T-helper 17 cell (primary cell): ENCODE data around the gene PPP1R12A. TPM values are rescaled to one million over a fixed set of nuclear protein-coding genes. Genes with fewer than 3 reads are reported as not detected.
"Not testable (repeated sequence)": the region's sequence is repeated elsewhere in the genome, so short reads cannot be mapped to it uniquely, and the experiment has no call there.

ENCODE experiments used
- ATAC-seq: fragments of 150-1000 bp; cut with Tn5 transposase; 2 replicates; pipeline ENCODE4 v1.10.0; 2021; ENCODE audit warnings: mild to moderate bottlenecking, moderate library complexity
- DNase-seq, 3 donors: peaks; one replicate each; pipeline versions ENCODE4 v3.0.0 to v3.0.0-alpha.2; 2020 to 2021
- H3K9me3 ChIP-seq: one replicate; pipeline ENCODE4 v1.7.0; 2013; ENCODE audit warnings: low read length, mild to moderate bottlenecking; ENCODE audit not compliant: control insufficient read depth, poor library complexity, severe bottlenecking
- H3K27ac Mint-ChIP-seq: one replicate; pipeline ENCODE4 v1.8.0; 2022; ENCODE audit warnings: mild to moderate bottlenecking, moderate library complexity, mixed read lengths
- H3K27me3 Mint-ChIP-seq: one replicate; pipeline ENCODE4 v1.8.0; 2022; ENCODE audit warnings: mixed read lengths
- H3K36me3 Mint-ChIP-seq: one replicate; pipeline ENCODE4 v1.8.0; 2022; ENCODE audit warnings: low read depth, mixed read lengths
- H3K4me1 Mint-ChIP-seq: one replicate; pipeline ENCODE4 v1.8.0; 2022; ENCODE audit warnings: mild to moderate bottlenecking, mixed read lengths
- H3K4me3 Mint-ChIP-seq: one replicate; pipeline ENCODE4 v1.8.0; 2022; ENCODE audit warnings: mild to moderate bottlenecking, moderate library complexity, mixed read lengths
- total RNA-seq, 4 donors: library from RNA in 2 of 4; stranded (reverse) in 2 of 4; gene quantifications; one replicate each; pipeline ENCODE4 v1.2.3 and lab custom pipeline; 2022 to 2026

PPP1R12A gene
- total RNA-seq, 2 donors from 2014 or later = 110 to 118 TPM

DNA sequence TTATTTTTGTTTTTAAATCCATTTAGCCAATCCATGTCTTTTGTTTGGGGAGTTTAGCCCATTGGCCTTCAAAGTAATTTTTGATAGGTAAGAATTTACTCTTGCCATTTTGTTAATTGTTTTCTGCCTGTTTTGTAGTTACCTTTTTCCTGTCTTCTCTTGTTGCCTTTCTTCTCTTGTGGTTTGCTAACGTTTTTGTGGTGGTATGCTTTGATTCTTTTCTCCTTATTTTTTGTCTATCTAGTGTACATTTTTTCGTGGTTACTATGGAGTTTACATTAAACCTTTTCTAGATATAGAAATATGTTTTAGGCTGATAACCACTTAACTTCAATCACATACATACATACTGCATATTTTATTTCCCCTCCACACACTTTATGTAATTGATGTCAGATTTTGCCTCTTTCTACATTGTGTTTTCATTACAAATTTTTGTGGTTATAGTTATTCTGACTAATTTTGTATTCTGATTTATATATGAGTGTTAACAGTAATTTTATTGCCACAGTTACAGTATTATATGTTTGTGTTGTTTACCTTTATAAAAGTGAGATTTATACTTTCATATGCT lies 19.2 kb upstream of the PPP1R12A start:
- Mint-ChIP-seq H3K27me3 (peaks cover 10% of the 10 kb centered on the region), H3K4me3 (no peak overlapping the region), H3K4me1 (no peaks in the 10 kb centered on the region), H3K27ac (no peak overlapping the region), H3K36me3 (no peaks in the 10 kb centered on the region)
- no peaks in the 10 kb centered on the region for H3K9me3 ChIP-seq
- ATAC-seq (no peak), DNase-seq (no peak)

GRCh38 chr12:79949098-79949497 lies 14.2 kb upstream of the PPP1R12A start:
- Mint-ChIP-seq H3K27ac (no peak overlapping the region), H3K4me1 (no peaks in the 10 kb centered on the region), H3K27me3 (peaks cover 10% of the 10 kb centered on the region), H3K4me3 (peak overlapping the region; percentile 37), H3K36me3 (no peaks in the 10 kb centered on the region)
- H3K9me3 ChIP-seq = no peaks in the 10 kb centered on the region
- DNase-seq (no peak), ATAC-seq (no peak)

GRCh38 chr12:79945433-79945832 lies 10.5 kb upstream of the PPP1R12A start:
- H3K9me3 ChIP-seq = no peaks in the 10 kb centered on the region
- Mint-ChIP-seq H3K36me3 (no peaks in the 10 kb centered on the region), H3K27ac (no peak overlapping the region), H3K27me3 (no peaks in the 10 kb centered on the region), H3K4me1 (no peaks in the 10 kb centered on the region), H3K4me3 (no peak overlapping the region)
- no peak for DNase-seq
- ATAC-seq = no peak

- ATAC-seq (no peak), DNase-seq (no peak)
- no peaks in the 10 kb centered on the region for H3K36me3 Mint-ChIP-seq
- H3K27me3 Mint-ChIP-seq = no peaks in the 10 kb centered on the region
- H3K4me1 Mint-ChIP-seq = no peaks in the 10 kb centered on the region
- no peak overlapping the region for H3K4me3 Mint-ChIP-seq
- H3K9me3 ChIP-seq = no peaks in the 10 kb centered on the region
- H3K27ac Mint-ChIP-seq = no peak overlapping the region
These were observed 9.7 kb upstream of the PPP1R12A start for GRCh38 chr12:79944565-79944964.

DNA sequence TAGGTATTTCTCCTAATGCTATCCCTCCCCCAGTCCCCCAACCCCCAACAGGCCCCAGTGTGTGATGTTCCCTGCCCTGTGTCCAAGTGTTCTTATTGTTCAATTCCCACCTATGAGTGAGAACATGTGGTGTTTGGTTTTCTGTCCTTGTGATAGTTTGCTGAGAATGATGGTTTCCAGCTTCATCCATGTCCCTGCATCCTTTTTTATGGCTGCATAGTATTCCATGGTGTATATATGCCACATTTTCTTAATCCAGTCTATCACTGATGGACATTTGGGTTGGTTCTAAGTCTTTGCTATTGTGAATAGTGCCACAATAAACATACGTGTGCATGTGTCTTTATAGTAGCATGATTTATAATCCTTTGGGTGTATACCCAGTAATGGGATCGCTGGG lies 7.9 kb upstream of the PPP1R12A start:
- H3K36me3 Mint-ChIP-seq, H3K9me3 ChIP-seq, H3K27me3 Mint-ChIP-seq, H3K4me3 Mint-ChIP-seq, DNase-seq, H3K27ac Mint-ChIP-seq, H3K4me1 Mint-ChIP-seq, ATAC-seq: not testable (repeated sequence)

DNA sequence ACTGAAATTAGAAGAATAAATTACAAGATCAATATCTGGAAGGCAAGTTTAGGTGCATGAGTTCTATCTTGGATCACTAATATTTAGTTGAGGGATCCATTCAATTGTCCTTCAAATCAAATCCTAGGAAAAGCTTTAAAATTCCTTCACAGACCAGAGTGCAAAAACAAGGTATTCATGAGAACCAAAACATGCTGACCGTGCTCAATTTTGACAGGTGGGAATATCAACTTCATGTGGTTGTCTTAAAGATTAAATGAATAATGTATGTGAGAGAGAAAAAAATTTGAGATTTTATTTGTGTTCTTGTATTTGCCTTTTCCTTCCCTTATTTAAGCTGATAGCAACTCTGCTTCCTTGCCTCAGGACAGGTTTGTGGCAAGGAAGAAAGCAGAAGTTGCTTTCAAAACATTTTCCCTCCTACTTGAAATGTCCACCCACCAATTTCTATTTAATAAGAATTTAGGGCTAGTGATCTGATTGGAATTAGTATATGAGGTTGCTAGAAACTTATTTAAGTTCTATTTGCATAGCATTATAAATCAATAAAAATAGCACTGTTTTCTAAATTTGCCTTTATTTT lies 4.9 kb upstream of the PPP1R12A start:
- DNase-seq (no peak), ATAC-seq (no peak)
- no peaks in the 10 kb centered on the region for H3K9me3 ChIP-seq
- Mint-ChIP-seq H3K27ac (no peak overlapping the region), H3K4me3 (no peak overlapping the region), H3K4me1 (peaks cover 13% of the 10 kb centered on the region), H3K36me3 (peaks cover 3% of the 10 kb centered on the region), H3K27me3 (no peaks in the 10 kb centered on the region)

DNA sequence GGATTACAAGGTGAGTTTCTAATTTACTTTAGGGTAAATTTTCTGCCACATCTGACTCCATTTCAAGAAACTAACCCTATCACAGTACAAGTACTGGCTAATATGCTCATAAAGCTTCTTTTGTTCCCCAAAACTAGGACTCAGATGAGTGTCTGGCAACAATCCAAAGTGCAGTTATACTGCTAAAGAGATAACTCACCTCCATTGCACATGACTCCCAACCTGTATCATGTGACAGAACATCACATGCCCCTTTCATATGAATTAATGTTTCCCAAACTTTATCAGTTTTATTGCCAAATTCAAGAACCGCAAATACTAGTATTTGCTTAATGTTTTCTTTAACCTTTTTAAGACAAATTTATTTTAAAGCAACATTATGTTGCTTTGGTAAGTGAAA lies 3.9 kb upstream of the PPP1R12A start:
- ATAC-seq (no peak), DNase-seq (no peak)
- Mint-ChIP-seq H3K27ac (no peak overlapping the region), H3K4me1 (peaks cover 17% of the 10 kb centered on the region), H3K27me3 (no peaks in the 10 kb centered on the region), H3K36me3 (peaks cover 8% of the 10 kb centered on the region), H3K4me3 (no peak overlapping the region)
- no peaks in the 10 kb centered on the region for H3K9me3 ChIP-seq

DNA sequence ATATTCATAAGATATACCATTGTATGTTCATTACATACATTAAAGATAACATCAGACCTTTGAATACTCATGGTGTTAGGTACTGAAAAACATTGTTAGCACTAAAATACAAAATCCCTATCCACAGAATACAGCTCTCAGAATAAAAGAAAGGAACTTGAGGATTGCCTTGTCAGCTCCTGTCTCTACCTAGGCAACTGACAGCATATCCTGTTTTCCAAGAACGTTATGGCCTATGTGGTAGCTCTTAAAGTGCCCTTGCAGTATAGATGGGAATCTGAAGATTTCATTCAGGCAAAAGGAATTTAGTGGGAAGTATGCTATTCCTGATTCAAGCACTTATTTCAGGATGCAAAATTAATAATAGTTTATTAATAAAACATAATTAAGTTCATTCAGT lies 1.8 kb upstream of the PPP1R12A start:
- H3K4me3 Mint-ChIP-seq = no peak overlapping the region
- no peaks in the 10 kb centered on the region for H3K9me3 ChIP-seq
- H3K27ac Mint-ChIP-seq = no peak overlapping the region
- DNase-seq = no peak
- no peaks in the 10 kb centered on the region for H3K27me3 Mint-ChIP-seq
- ATAC-seq = no peak
- peaks cover 9% of the 10 kb centered on the region for H3K36me3 Mint-ChIP-seq
- H3K4me1 Mint-ChIP-seq = peaks cover 37% of the 10 kb centered on the region

DNA sequence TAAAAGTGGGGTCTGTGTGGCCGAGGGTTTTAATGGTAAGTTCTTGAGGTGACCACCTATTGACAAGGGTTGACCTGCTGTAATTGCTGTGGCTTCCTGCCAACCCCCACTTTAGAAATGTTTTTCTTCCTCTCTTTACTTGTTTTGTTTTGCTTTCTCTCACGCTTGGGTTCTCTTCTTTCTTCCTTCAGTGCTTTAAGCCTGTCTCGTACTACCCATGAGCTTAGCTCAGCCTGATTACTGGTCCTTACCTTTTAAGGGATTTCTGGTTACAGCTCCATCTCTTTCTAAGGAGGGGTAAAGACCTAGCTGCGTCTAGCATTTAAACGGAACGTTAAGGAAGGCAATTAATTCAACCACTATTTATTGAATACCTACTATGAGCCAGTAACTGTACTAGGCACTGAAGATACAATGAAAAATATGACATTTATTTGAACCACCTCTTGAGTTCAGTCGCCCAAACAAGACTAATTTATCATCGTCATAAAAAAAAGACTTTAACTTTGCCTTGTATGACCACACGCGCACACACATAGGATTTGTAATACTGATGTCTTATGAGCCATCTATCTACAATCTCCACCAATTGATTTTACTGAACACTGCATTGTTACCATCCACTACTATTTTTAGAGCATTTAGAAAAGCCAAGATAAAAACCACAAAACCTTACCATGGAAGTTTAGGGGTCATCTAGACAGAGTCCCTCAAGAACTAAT lies 888 bp upstream of the PPP1R12A start:
- ATAC-seq (no peak), DNase-seq (no peak)
- Mint-ChIP-seq H3K4me3 (peak overlapping the region; percentile 99), H3K27ac (peak overlapping the region; percentile 97), H3K36me3 (peaks cover 9% of the 10 kb centered on the region), H3K4me1 (peaks cover 40% of the 10 kb centered on the region), H3K27me3 (no peaks in the 10 kb centered on the region)
- H3K9me3 ChIP-seq = no peaks in the 10 kb centered on the region

- peaks cover 48% of the 10 kb centered on the region for H3K4me1 Mint-ChIP-seq
- peaks cover 9% of the 10 kb centered on the region for H3K36me3 Mint-ChIP-seq
- H3K4me3 Mint-ChIP-seq = peak overlapping the region; percentile 99
- peak; percentile 21 to 46 (median 36) for DNase-seq
- H3K27ac Mint-ChIP-seq = peak overlapping the region; percentile 97
- no peaks in the 10 kb centered on the region for H3K9me3 ChIP-seq
- peak; percentile 14 for ATAC-seq
- no peaks in the 10 kb centered on the region for H3K27me3 Mint-ChIP-seq
These were observed 446 bp downstream of the PPP1R12A start for GRCh38 chr12:79934281-79935020.

DNA sequence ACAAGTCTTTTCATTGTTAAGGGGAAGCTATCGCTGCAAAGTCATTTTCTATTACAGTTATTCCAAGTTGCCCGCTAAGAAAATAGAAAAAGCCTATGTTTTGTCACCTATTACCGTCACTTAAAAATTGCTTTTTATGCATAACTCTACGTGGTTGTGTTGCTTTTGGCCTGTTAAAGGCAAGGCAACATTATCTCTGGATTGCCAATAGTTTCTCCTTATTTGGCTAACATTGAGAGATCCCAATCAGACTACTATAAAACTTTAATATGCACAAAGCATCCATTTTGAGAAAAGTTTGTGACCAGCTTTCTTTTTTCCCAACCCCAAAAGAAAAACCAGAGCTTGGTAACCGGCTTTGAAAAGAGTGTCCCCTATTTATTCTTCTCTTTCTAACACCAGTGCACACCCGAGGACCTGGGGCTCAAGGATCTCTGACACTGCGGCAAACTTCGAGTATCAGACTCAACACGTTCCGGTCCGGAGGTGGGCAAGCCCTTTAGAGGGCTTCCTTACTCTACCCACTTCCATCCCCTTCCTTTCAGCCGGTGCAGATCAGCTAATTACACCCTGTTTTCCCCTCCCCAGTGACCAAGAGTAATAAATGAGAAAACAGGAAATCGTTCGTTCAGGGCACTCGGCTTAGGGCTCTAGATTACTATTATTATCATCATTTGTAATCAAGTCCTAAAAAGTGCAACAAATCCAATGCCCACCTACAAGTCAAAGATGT lies 1.2 kb downstream of the PPP1R12A start:
- peak overlapping the region; percentile 97 for H3K27ac Mint-ChIP-seq
- ATAC-seq (no peak), DNase-seq (no peak)
- no peaks in the 10 kb centered on the region for H3K27me3 Mint-ChIP-seq
- H3K9me3 ChIP-seq = no peaks in the 10 kb centered on the region
- peak overlapping the region; percentile 99 for H3K4me3 Mint-ChIP-seq
- peaks cover 48% of the 10 kb centered on the region for H3K4me1 Mint-ChIP-seq
- H3K36me3 Mint-ChIP-seq = peaks cover 9% of the 10 kb centered on the region

- Mint-ChIP-seq H3K4me1 (peaks cover 53% of the 10 kb centered on the region), H3K4me3 (peak overlapping the region; percentile 99), H3K36me3 (peaks cover 9% of the 10 kb centered on the region), H3K27me3 (no peaks in the 10 kb centered on the region), H3K27ac (peak overlapping the region; percentile 97)
- ATAC-seq (no peak), DNase-seq (no peak)
- H3K9me3 ChIP-seq = no peaks in the 10 kb centered on the region
These were observed 1.9 kb downstream of the PPP1R12A start for GRCh38 chr12:79933043-79933442.

- H3K36me3 Mint-ChIP-seq = peaks cover 9% of the 10 kb centered on the region
- H3K4me1 Mint-ChIP-seq = peaks cover 54% of the 10 kb centered on the region
- H3K27ac Mint-ChIP-seq = peak overlapping the region; percentile 97
- H3K27me3 Mint-ChIP-seq = no peaks in the 10 kb centered on the region
- peak overlapping the region; percentile 99 for H3K4me3 Mint-ChIP-seq
- no peak for DNase-seq
- H3K9me3 ChIP-seq = no peaks in the 10 kb centered on the region
- ATAC-seq = no peak
These were observed 2.5 kb downstream of the PPP1R12A start for GRCh38 chr12:79932357-79932756.
